HepG2 (cell line): ENCODE data around the gene ANP32B. TPM values are rescaled to one million over a fixed set of nuclear protein-coding genes. Genes with fewer than 3 reads are reported as not detected.
A peak's percentile ranks its signal among the peaks of the same experiment; 100 is the strongest.

Experiments
- CCAR2 ChIP-seq: fragments of 200-400 bp; formaldehyde crosslinking; optimal IDR thresholded peaks from 2 replicates; pipeline ENCODE3; 2018; ENCODE audit warnings: low read depth, mild to moderate bottlenecking, low read length, moderate library complexity
- ESRRA ChIP-seq: sonication (generic); formaldehyde crosslinking; IDR thresholded peaks from 2 replicates; pipeline ENCODE4 v1.5.1; 2020; ENCODE audit warnings: mild to moderate bottlenecking, low read depth, missing genetic modification reagents
- HDAC1 ChIP-seq: sonication (generic); formaldehyde crosslinking; IDR thresholded peaks from 2 replicates; pipeline ENCODE4 v1.5.1; 2020; ENCODE audit warnings: mild to moderate bottlenecking, missing genetic modification reagents
- IRF2 ChIP-seq: IDR thresholded peaks from 2 replicates; pipeline ENCODE4 v1.6.1; 2018; ENCODE audit warnings: missing genetic modification reagents, missing compliant biosample characterization
- KAT8 ChIP-seq: IDR thresholded peaks from 2 replicates; pipeline ENCODE4 v1.6.1; 2016; ENCODE audit warnings: missing genetic modification reagents, missing compliant biosample characterization
- MAZ ChIP-seq, 2 experiments: sonication (generic) in 1 of 2; formaldehyde crosslinking in 1 of 2; IDR thresholded peaks; 2 replicates each; pipeline versions ENCODE4 v1.5.0 to v1.6.1; 2012 to 2020; ENCODE audit warnings: low read depth in 2 of 2, mild to moderate bottlenecking in 2 of 2, borderline replicate concordance in 1 of 2, improper control_type of control experiment in 1 of 2, low read length in 1 of 2, missing genetic modification reagents in 1 of 2, moderate library complexity in 1 of 2
- NFYC ChIP-seq: IDR thresholded peaks from 2 replicates; pipeline ENCODE4 v1.6.1; 2016; ENCODE audit warnings: missing genetic modification reagents, missing compliant biosample characterization
- PBX3 ChIP-seq: sonication (generic); formaldehyde crosslinking; IDR thresholded peaks from 2 replicates; pipeline ENCODE4 v1.8.1; 2023; ENCODE audit warnings: missing genetic modification reagents, inconsistent platforms, borderline replicate concordance
- POLR2AphosphoS5 ChIP-seq: IDR thresholded peaks from 2 replicates; pipeline ENCODE4 v1.6.1; 2012; ENCODE audit warnings: low read depth, low read length
- SP5 ChIP-seq: IDR thresholded peaks from 2 replicates; pipeline ENCODE4 v1.6.1; 2016; ENCODE audit warnings: low read depth, borderline replicate concordance
- TCF12 ChIP-seq, 2 experiments: fragments of 450-650 bp in 1 of 2; sonication (generic) in 1 of 2; formaldehyde crosslinking in 1 of 2; IDR thresholded peaks; 2 replicates each; pipeline versions ENCODE4 v1.6.1 to v1.8.0; 2017 to 2022; ENCODE audit warnings: antibody characterized with exemption in 1 of 2, mild to moderate bottlenecking in 1 of 2, missing genetic modification reagents in 1 of 2, moderate library complexity in 1 of 2
- ZBTB1 ChIP-seq: sonication (generic); formaldehyde crosslinking; IDR thresholded peaks from 2 replicates; pipeline ENCODE4 v1.4.0; 2020; ENCODE audit warnings: missing genetic modification reagents, borderline replicate concordance
- ZBTB33 ChIP-seq: sonication (generic); formaldehyde crosslinking; IDR thresholded peaks from 2 replicates; pipeline ENCODE4 v1.4.0; 2020; ENCODE audit warnings: missing genetic modification reagents
- ZKSCAN5 ChIP-seq: sonication (generic); formaldehyde crosslinking; IDR thresholded peaks from 2 replicates; pipeline ENCODE4 v1.5.1; 2020; ENCODE audit warnings: mild to moderate bottlenecking, missing genetic modification reagents
- ZNF142 ChIP-seq: sonication (generic); formaldehyde crosslinking; IDR thresholded peaks from 2 replicates; pipeline ENCODE4 v1.4.0; 2020; ENCODE audit warnings: missing genetic modification reagents
- ZNF160 ChIP-seq: sonication (generic); formaldehyde crosslinking; IDR thresholded peaks from 2 replicates; pipeline ENCODE4 v1.8.0; 2022; ENCODE audit warnings: mild to moderate bottlenecking, inconsistent platforms, missing genetic modification reagents
- ZNF614 ChIP-seq: IDR thresholded peaks from 2 replicates; pipeline ENCODE4 v1.6.1; 2018; ENCODE audit warnings: missing biosample characterization, missing genetic modification reagents, inconsistent platforms, borderline replicate concordance
- polyA plus RNA-seq, 8 experiments: library from polyadenylated mRNA; depleted of rRNA in 3 of 8; stranded (reverse) in 7 of 8; unstranded in 1 of 8; fragments of >200 nt; fragmentation: Illumina TruSeq in 4 of 8; extraction: Trizol in 4 of 8; gene quantifications; 2 replicates each; pipeline versions ENCODE4 v1.2.1 to v1.2.3, GENCODE V29; 2011 to 2016; ENCODE audit warnings: low read depth in 4 of 8, missing spikeins in 1 of 8, mixed read lengths in 1 of 8; ENCODE audit not compliant: insufficient read depth in 1 of 8
- total RNA-seq, 5 experiments: library from RNA; depleted of rRNA; stranded (reverse); fragments of >200 nt; fragmentation: Illumina TruSeq; extraction: Trizol; gene quantifications; 2 replicates each; pipeline ENCODE4 v1.2.3, GENCODE V29; 2016; ENCODE audit warnings: low read depth in 1 of 5
- TF ChIP-seq, protein P1 (sequence below): IDR thresholded peaks from 2 replicates; pipeline ENCODE4 v1.6.1; 2012; ENCODE audit warnings: inconsistent platforms

The ANP32B gene
- total and polyA plus RNA-seq, 2 of the 13 experiments (the other 11 are each of a cell fraction or from before 2014, with no cell fraction given): 22.1 to 37.5 TPM

- no peak for TF ChIP-seq ZNF142 (CRISPR knock-in tag)
- peak; percentile 21; the same call in 1 of the 2 replicates for TF ChIP-seq ESRRA (CRISPR knock-in tag)
- no peak for TF ChIP-seq ZNF160
- TF ChIP-seq CCAR2: no peak
- peak; percentile 77 for TF ChIP-seq POLR2AphosphoS5
- TF ChIP-seq PBX3: no peak
- no peak for TF ChIP-seq ZNF614 (CRISPR knock-in tag)
- TF ChIP-seq ZBTB1: no peak
- TF ChIP-seq MAZ (IDR thresholded peaks at IDR 0.05; ENCODE audit: borderline replicate concordance, low read depth, low read length): no peak
- TF ChIP-seq MAZ (CRISPR knock-in tag; IDR thresholded peaks at IDR 0.05; ENCODE audit: low read depth): no peak
- no peak for TF ChIP-seq TCF12 (IDR thresholded peaks at IDR 0.05)
- TF ChIP-seq TCF12 (CRISPR knock-in tag; IDR thresholded peaks at IDR 0.05): no peak
- TF ChIP-seq KAT8 (CRISPR knock-in tag): peak; percentile 21; the same call in 1 of the 2 replicates
- TF ChIP-seq ZKSCAN5 (CRISPR knock-in tag): peak; percentile 68; the same call in 1 of the 2 replicates
- TF ChIP-seq IRF2 (CRISPR knock-in tag): 0 out of 2 replicates have a peak, but pooled peaks have one; percentile 20
- 0 out of 2 replicates have a peak, but pooled peaks have one; percentile 27 for TF ChIP-seq HDAC1
- no peak for TF ChIP-seq SP5
- TF ChIP-seq NFYC (CRISPR knock-in tag): peak; percentile 77
- TF ChIP-seq, protein P1, sequence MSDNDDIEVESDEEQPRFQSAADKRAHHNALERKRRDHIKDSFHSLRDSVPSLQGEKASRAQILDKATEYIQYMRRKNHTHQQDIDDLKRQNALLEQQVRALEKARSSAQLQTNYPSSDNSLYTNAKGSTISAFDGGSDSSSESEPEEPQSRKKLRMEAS: peak; percentile 51; the same call in 1 of the 2 replicates
- no peak for TF ChIP-seq ZBTB33 (CRISPR knock-in tag)
Observed at GRCh38 chr9:98045234-98046179, 62.4 kb downstream of the ANP32B start (continued).
